ENCODE results near the gene STRN4. TPM values are rescaled to one million over a fixed set of nuclear protein-coding genes. Genes with fewer than 3 reads are reported as not detected.
"Not testable (repeated sequence)": the region's sequence is repeated elsewhere in the genome, so short reads cannot be mapped to it uniquely, and the experiment has no call there.

The STRN4 gene
- total RNA-seq, 2 experiments from 2014 or later: 52.5 to 63.5 TPM

- Mint-ChIP-seq H3K4me1 (ENCODE audit: low read depth) (no peaks in the 10 kb centered on the region), H3K36me3 (ENCODE audit: low read depth) (no peaks in the 10 kb centered on the region), H3K9me3 (no peaks in the 10 kb centered on the region), H3K4me3 (no peak overlapping the region), H3K27me3 (no peaks in the 10 kb centered on the region), H3K27ac (no peak overlapping the region)
- no peak for TF ChIP-seq CTCF (IDR thresholded peaks at IDR 0.05)
- ChIA-PET POLR2A (no interaction called here), CTCF (interaction anchor here (0.9 to 1.0 kb wide), 2 partner anchors 9 to 58 kb away, joined by 3 to 4 read pairs; no protein-coding TSS in a partner anchor)
- no peak for ATAC-seq
- intact Hi-C loops (cut with micrococcal nuclease): no loop called here
- DNase-seq: no peak
Observed at GRCh38 chr19:46762245-46762890, 16.1 kb upstream of the STRN4 start.

GRCh38 chr19:46761418-46761831, 15.2 kb upstream of the STRN4 start:
- Mint-ChIP-seq H3K9me3 (no peaks in the 10 kb centered on the region), H3K36me3 (ENCODE audit: low read depth) (peaks cover 3% of the 10 kb centered on the region), H3K4me3 (no peak overlapping the region), H3K27me3 (no peaks in the 10 kb centered on the region), H3K4me1 (ENCODE audit: low read depth) (peaks cover 2% of the 10 kb centered on the region), H3K27ac (no peak overlapping the region)
- intact Hi-C loops (cut with micrococcal nuclease): no loop called here
- POLR2A ChIA-PET: interaction anchor here (0.7 to 1.1 kb wide), 2 partner anchors 9 to 25 kb away, joined by 3 read pairs; no protein-coding TSS in a partner anchor
- ATAC-seq (no peak), DNase-seq (no peak)
- TF ChIP-seq CTCF (IDR thresholded peaks at IDR 0.05): no peak
- CTCF ChIA-PET: interaction anchor here (0.9 to 1.0 kb wide), 2 partner anchors 8 to 57 kb away, joined by 3 to 4 read pairs; no protein-coding TSS in a partner anchor

- H3K4me1 Mint-ChIP-seq (ENCODE audit: low read depth); CTCF ChIA-PET; H3K27me3 Mint-ChIP-seq; H3K4me3 Mint-ChIP-seq; ATAC-seq; DNase-seq; intact Hi-C loops (cut with micrococcal nuclease); H3K27ac Mint-ChIP-seq; H3K36me3 Mint-ChIP-seq (ENCODE audit: low read depth); H3K9me3 Mint-ChIP-seq: not testable (repeated sequence)
- POLR2A ChIA-PET: interaction anchor here (1.1 kb wide), 1 partner anchor 9 kb away, joined by 3 read pairs; no protein-coding TSS in a partner anchor
Observed at GRCh38 chr19:46760897-46761296, 14.6 kb upstream of the STRN4 start.

- no peak for DNase-seq
- Mint-ChIP-seq H3K27me3 (no peaks in the 10 kb centered on the region), H3K4me3 (no peak overlapping the region), H3K9me3 (no peaks in the 10 kb centered on the region), H3K4me1 (ENCODE audit: low read depth) (peaks cover 2% of the 10 kb centered on the region), H3K27ac (no peak overlapping the region), H3K36me3 (ENCODE audit: low read depth) (peaks cover 4% of the 10 kb centered on the region)
- no peak for ATAC-seq
- TF ChIP-seq CTCF (IDR thresholded peaks at IDR 0.05): no peak
- ChIA-PET CTCF (no interaction called here), POLR2A (no interaction called here)
- intact Hi-C loops (cut with micrococcal nuclease): no loop called here
Observed at GRCh38 chr19:46760363-46760762, 14.1 kb upstream of the STRN4 start.

GRCh38 chr19:46759817-46760333, 13.6 kb upstream of the STRN4 start:
- no peak for TF ChIP-seq CTCF (IDR thresholded peaks at IDR 0.05)
- CTCF ChIA-PET: no interaction called here
- no peaks in the 10 kb centered on the region for H3K27me3 Mint-ChIP-seq
- intact Hi-C loops (cut with micrococcal nuclease): no loop called here
- H3K36me3 Mint-ChIP-seq (ENCODE audit: low read depth): peaks cover 5% of the 10 kb centered on the region
- peaks cover 2% of the 10 kb centered on the region for H3K4me1 Mint-ChIP-seq (ENCODE audit: low read depth)
- no peak overlapping the region for H3K27ac Mint-ChIP-seq
- H3K4me3 Mint-ChIP-seq: no peak overlapping the region
- ATAC-seq: no peak
- POLR2A ChIA-PET: interaction anchor here (1.1 kb wide), 1 partner anchor 51 kb away, joined by 3 read pairs; no protein-coding TSS in a partner anchor
- no peaks in the 10 kb centered on the region for H3K9me3 Mint-ChIP-seq
- no peak for DNase-seq
